A673 (cell line): ENCODE data around the gene ABCG8. TPM values are rescaled to one million over a fixed set of nuclear protein-coding genes. Genes with fewer than 3 reads are reported as not detected.

Experiments
- BruUV-seq: library from RNA; stranded (reverse); fragments of 400-500 nt; replicated peaks from 2 replicates; lab custom pipeline; 2021; lab: Mats Ljungman, UMichigan
- CTCF ChIA-PET: fragments of 300-600 bp; sonication (Branson Sonifier 250); formaldehyde crosslinking; loops from one replicate; lab custom pipeline; 2022; ENCODE audit warnings: antibody characterized with exemption; lab: Charles Lee
- POLR2A ChIA-PET: fragments of 300-600 bp; sonication (Branson Sonifier 250); formaldehyde crosslinking; loops from one replicate; lab custom pipeline; 2022; ENCODE audit warnings: antibody characterized with exemption; ENCODE audit not compliant: low non-redundant PET; lab: Charles Lee
- DNase-seq: peaks from one replicate; pipeline ENCODE4 v3.0.0-alpha.2; 2015; ENCODE audit warnings: low spot score
- H3K27ac ChIP-seq: fragments of 200-600 bp; sonication (generic); 2 replicates; pipeline ENCODE4 v1.5.1; 2016; ENCODE audit warnings: mixed run types, low read depth, mild to moderate bottlenecking, mixed read lengths, antibody characterized with exemption, low read length; ENCODE audit not compliant: poor library complexity, severe bottlenecking
- H3K27me3 ChIP-seq: fragments of 200-600 bp; sonication (generic); replicated peaks from 2 replicates; pipeline ENCODE4 v1.6.1; 2017; ENCODE audit warnings: mixed run types, low read depth, mild to moderate bottlenecking, mixed read lengths, antibody characterized with exemption, low read length; ENCODE audit not compliant: insufficient read depth, poor library complexity
- H3K36me3 ChIP-seq: fragments of 200-600 bp; sonication (generic); 2 replicates; pipeline ENCODE4 v1.6.1; 2016; ENCODE audit warnings: mixed run types, mild to moderate bottlenecking, mixed read lengths, antibody characterized with exemption, low read length; ENCODE audit not compliant: insufficient read depth, poor library complexity, severe bottlenecking
- H3K4me1 ChIP-seq: fragments of 200-600 bp; sonication (generic); 2 replicates; pipeline ENCODE4 v1.6.1; 2017; ENCODE audit warnings: mixed run types, mild to moderate bottlenecking, mixed read lengths, antibody characterized with exemption, low read length; ENCODE audit not compliant: insufficient read depth, poor library complexity, severe bottlenecking
- H3K4me3 ChIP-seq: fragments of 200-600 bp; sonication (generic); 2 replicates; pipeline ENCODE4 v1.5.1; 2016; ENCODE audit warnings: low read depth, mixed run types, mild to moderate bottlenecking, mixed read lengths, low read length; ENCODE audit not compliant: poor library complexity, severe bottlenecking
- H3K9me3 ChIP-seq: fragments of 200-600 bp; sonication (generic); 2 replicates; pipeline ENCODE4 v1.6.1; 2016; ENCODE audit warnings: mixed run types, low read depth, mild to moderate bottlenecking, mixed read lengths, antibody characterized with exemption, low read length; ENCODE audit not compliant: poor library complexity, severe bottlenecking
- EZH2 ChIP-seq: fragments of 200-600 bp; sonication (generic); IDR thresholded peaks from 2 replicates; pipeline ENCODE4 v1.6.1; 2017; ENCODE audit warnings: borderline replicate concordance, low read depth, mild to moderate bottlenecking, mixed read lengths, antibody characterized with exemption, low read length; ENCODE audit not compliant: poor library complexity, severe bottlenecking
- intact Hi-C: fragments of 100-400 bp; cut with micrococcal nuclease; formaldehyde crosslinking; loops from one replicate; pipeline ENCODE4 v1.10.0; 2022; ENCODE audit not compliant: unreplicated experiment
- total RNA-seq: library from RNA; stranded (reverse); gene quantifications from 2 replicates; pipeline ENCODE4 v1.2.3, GENCODE V29; 2021
- TF ChIP-seq, protein P1 (sequence below): fragments of 300-800, 200-600 bp; sonication (generic); conservative IDR thresholded peaks from 2 replicates; pipeline ENCODE4 v1.5.1; 2017; ENCODE audit warnings: low read depth, mild to moderate bottlenecking, antibody characterized with exemption, low read length, moderate library complexity, mixed read lengths

ABCG8 gene
- total RNA-seq, 1 experiment from 2014 or later, result not detected

DNA sequence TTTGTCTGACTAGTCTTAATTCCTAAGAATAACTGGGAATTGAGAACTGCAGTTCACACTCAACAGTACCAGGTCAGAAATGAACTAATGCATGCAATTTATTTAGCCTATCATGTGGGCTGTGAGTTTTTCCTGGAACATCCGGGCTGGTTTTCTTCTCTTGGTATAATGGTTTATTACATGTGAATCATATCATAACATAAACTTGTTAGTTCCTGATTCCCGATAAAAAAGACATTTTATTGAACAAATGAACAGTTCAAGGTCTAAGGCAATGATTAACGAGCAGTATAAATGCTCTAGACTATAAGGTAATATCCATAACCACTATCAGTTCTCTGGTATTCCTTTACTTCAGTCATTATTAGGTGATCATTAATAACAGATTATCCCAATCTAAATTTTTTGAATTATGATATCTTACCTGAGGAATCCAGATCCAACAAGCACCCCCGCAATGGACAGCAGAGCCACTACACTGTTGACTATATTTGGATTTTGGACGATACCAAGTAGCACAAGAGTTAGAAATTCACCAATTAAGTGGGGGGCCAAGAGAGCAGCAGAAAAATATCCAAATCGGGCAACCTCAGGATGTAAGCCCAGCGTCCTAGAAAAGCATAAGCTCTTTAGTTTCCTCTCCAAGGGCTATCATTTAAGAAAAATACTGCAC is 19.1 kb upstream of the ABCG8 start:
- H3K4me3 ChIP-seq, result no peak overlapping the region
- POLR2A ChIA-PET, result no interaction called here
- no peaks in the 10 kb centered on the region for H3K9me3 ChIP-seq
- no peaks in the 10 kb centered on the region for H3K4me1 ChIP-seq
- DNase-seq, result no peak
- CTCF ChIA-PET, result no interaction called here
- intact Hi-C loops, result no loop called here
- BruUV-seq, result no TSS peak
- no peaks in the 10 kb centered on the region for H3K36me3 ChIP-seq
- H3K27ac ChIP-seq, result no peak overlapping the region
- H3K27me3 ChIP-seq, result no peaks in the 10 kb centered on the region
- no peak for TF ChIP-seq EZH2
- TF ChIP-seq, protein P1, sequence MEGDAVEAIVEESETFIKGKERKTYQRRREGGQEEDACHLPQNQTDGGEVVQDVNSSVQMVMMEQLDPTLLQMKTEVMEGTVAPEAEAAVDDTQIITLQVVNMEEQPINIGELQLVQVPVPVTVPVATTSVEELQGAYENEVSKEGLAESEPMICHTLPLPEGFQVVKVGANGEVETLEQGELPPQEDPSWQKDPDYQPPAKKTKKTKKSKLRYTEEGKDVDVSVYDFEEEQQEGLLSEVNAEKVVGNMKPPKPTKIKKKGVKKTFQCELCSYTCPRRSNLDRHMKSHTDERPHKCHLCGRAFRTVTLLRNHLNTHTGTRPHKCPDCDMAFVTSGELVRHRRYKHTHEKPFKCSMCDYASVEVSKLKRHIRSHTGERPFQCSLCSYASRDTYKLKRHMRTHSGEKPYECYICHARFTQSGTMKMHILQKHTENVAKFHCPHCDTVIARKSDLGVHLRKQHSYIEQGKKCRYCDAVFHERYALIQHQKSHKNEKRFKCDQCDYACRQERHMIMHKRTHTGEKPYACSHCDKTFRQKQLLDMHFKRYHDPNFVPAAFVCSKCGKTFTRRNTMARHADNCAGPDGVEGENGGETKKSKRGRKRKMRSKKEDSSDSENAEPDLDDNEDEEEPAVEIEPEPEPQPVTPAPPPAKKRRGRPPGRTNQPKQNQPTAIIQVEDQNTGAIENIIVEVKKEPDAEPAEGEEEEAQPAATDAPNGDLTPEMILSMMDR, result no peak

DNA sequence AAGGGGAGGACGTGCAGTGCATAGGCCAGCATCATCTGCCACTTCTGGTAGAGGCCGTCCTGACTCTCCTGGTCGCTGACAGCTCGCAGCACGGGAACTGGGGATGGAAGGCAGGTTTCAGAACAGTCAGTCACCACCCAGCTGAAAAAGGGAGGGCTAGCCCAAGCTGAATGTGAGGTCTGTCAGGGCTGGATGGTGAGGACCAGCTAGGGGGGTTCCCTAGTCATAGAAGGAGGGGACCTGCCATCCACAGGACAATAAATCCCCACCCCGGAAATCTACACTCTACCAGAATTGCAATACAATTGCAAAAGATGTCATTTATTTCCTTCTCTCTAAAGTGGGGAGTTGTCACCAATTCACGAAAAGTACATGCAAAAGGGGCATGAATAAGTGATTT is 15.9 kb upstream of the ABCG8 start:
- intact Hi-C loops, result no loop called here
- POLR2A ChIA-PET, result no interaction called here
- Histone ChIP-seq H3K4me3 (no peak overlapping the region), H3K9me3 (no peaks in the 10 kb centered on the region), H3K4me1 (no peaks in the 10 kb centered on the region), H3K27ac (no peak overlapping the region), H3K36me3 (no peaks in the 10 kb centered on the region), H3K27me3 (no peaks in the 10 kb centered on the region)
- no TSS peak for BruUV-seq
- CTCF ChIA-PET, result no interaction called here
- DNase-seq, result no peak
- TF ChIP-seq, protein P1, result no peak
- no peak for TF ChIP-seq EZH2

DNA sequence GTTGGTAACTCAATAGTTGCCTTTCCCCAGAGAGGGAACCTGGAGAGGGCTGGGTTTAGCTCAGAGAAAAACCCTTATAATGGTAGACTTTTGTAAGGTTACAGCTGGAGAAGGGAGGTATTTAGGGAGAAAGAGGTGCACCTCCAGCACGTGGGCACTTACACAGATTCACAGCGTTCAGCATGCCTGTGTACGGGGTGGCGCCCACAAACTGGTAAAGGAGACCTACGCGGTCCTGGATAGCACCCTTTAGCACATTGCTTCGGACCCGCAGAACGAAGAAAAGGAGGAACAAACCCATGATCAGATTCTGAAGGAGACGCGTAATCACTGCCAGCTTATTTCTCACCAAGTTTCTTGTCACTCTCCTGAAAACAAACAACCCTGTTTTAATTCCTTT is 15.0 kb upstream of the ABCG8 start:
- intact Hi-C loops, result no loop called here
- no peak for DNase-seq
- Histone ChIP-seq H3K27me3 (no peaks in the 10 kb centered on the region), H3K4me1 (no peaks in the 10 kb centered on the region), H3K27ac (no peak overlapping the region), H3K9me3 (no peaks in the 10 kb centered on the region), H3K36me3 (no peaks in the 10 kb centered on the region), H3K4me3 (no peak overlapping the region)
- BruUV-seq, result no TSS peak
- TF ChIP-seq, protein P1, result no peak
- TF ChIP-seq EZH2, result no peak
- POLR2A ChIA-PET, result no interaction called here
- CTCF ChIA-PET, result no interaction called here
